ENCODE measurements around the gene PPM1F. TPM values are rescaled to one million over a fixed set of nuclear protein-coding genes. Genes with fewer than 3 reads are reported as not detected.

The PPM1F gene
- total and polyA plus RNA-seq, 10 donors: 13.6 to 103 (median 76.4) TPM

DNA sequence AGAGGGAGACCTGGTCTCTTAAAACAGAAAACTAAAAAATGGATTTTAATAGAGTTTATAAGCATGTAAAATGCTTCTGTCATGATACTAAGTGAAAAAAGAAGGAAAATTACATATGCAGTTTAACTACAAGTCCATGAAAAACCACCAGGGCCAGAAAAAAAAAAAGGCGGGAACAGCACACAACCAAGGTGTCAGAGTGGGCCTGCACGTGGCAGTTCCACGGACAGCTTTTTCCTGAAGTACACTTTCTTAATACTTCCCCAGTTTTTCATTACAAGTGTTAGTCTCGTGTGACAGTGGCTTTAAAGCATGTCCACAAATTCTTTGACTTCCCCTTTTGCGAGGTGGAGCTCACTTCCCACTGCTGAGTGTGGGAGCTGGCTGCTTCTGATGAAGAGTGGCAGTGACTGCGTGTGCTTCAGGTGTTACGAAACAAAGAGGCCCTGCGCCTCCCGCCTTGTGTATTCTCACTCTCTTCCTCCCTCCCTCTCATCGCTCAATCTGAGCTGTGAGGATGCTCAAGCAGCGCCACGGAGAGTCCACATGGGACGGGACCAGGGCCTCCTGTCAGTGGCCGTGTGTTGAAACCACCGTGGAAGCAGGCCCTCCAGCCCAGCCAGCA is 16.4 kb downstream of the PPM1F start:
- intact Hi-C loops (cut with DNase I; ENCODE audit: low total_unique reads): loop anchor here (5.0 kb wide), 1 partner anchor 224 kb away; no protein-coding TSS in a partner anchor
- Histone ChIP-seq H3K4me3 (peak overlapping the region in 1 of 8 donors; percentile 72), H3K27ac (peak overlapping the region; percentile 80 to 95 (median 90)), H3K36me3 (peaks cover 0 to 73% (median 31%) of the 10 kb centered on the region in 6 donors), H3K9me3 (no peaks in the 10 kb centered on the region), H3K4me1 (peaks cover 45 to 80% (median 64%) of the 10 kb centered on the region in 6 donors), H3K27me3 (replicated peaks in 1 of 7) (no peaks in the 10 kb centered on the region)
- no peak for TF ChIP-seq POLR2A (IDR thresholded peaks at IDR 0.05)
- TF ChIP-seq, protein P1, sequence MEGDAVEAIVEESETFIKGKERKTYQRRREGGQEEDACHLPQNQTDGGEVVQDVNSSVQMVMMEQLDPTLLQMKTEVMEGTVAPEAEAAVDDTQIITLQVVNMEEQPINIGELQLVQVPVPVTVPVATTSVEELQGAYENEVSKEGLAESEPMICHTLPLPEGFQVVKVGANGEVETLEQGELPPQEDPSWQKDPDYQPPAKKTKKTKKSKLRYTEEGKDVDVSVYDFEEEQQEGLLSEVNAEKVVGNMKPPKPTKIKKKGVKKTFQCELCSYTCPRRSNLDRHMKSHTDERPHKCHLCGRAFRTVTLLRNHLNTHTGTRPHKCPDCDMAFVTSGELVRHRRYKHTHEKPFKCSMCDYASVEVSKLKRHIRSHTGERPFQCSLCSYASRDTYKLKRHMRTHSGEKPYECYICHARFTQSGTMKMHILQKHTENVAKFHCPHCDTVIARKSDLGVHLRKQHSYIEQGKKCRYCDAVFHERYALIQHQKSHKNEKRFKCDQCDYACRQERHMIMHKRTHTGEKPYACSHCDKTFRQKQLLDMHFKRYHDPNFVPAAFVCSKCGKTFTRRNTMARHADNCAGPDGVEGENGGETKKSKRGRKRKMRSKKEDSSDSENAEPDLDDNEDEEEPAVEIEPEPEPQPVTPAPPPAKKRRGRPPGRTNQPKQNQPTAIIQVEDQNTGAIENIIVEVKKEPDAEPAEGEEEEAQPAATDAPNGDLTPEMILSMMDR (IDR thresholded peaks at IDR 0.05 in 8 of 11, conservative IDR thresholded peaks at IDR 0.05 in 3 of 11): peak in 2 of 11 experiments; percentile 9 to 14
- TF ChIP-seq POLR2AphosphoS5 (IDR thresholded peaks at IDR 0.05): peak in 1 of 3 donors; percentile 66
- peak; percentile 89 for DNase-seq
- 37 to 50% (median 44%) methylated on average over 15 of the region's 15 CpGs for WGBS, 5 donors

DNA sequence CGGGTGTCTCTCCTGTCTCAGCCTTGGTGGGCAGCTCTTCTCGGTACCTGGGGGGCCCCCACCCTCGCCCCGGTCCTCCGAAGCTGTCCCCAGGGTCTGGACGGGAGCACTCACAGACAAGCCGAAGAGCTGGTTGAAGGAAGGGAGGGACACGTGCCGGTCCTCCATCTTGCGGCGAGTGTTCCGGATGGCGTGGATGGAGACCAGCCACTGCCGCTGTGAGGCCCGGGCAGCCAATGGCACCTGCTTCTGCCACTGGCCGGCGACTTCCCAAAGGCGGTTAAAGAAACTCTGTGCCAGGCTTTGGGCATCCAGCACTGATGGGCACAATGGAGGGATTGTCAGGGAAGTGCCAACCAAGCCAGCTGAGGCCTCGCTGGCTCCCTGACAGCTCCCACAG is 18.7 kb downstream of the PPM1F start:
- WGBS, 5 donors: 96 to 99% (median 96%) methylated on average over 16 to 19 of the region's 19 CpGs
- peak overlapping the region in 3 of 8 donors; percentile 2 to 94 (median 29) for H3K27ac ChIP-seq
- peaks cover 31 to 56% (median 40%) of the 10 kb centered on the region in 6 donors for H3K4me1 ChIP-seq
- peak; percentile 74 for DNase-seq
- TF ChIP-seq POLR2A (IDR thresholded peaks at IDR 0.05): no peak
- TF ChIP-seq, protein P1 (IDR thresholded peaks at IDR 0.05 in 8 of 11, conservative IDR thresholded peaks at IDR 0.05 in 3 of 11): no peak
- TF ChIP-seq POLR2AphosphoS5 (IDR thresholded peaks at IDR 0.05): no peak
- no peak overlapping the region for H3K4me3 ChIP-seq
- intact Hi-C loops (cut with DNase I; ENCODE audit: low total_unique reads): no loop called here
- H3K36me3 ChIP-seq: peaks cover 0 to 73% (median 55%) of the 10 kb centered on the region in 6 donors
- no peaks in the 10 kb centered on the region for H3K9me3 ChIP-seq
- no peaks in the 10 kb centered on the region for H3K27me3 ChIP-seq (replicated peaks in 1 of 7)

DNA sequence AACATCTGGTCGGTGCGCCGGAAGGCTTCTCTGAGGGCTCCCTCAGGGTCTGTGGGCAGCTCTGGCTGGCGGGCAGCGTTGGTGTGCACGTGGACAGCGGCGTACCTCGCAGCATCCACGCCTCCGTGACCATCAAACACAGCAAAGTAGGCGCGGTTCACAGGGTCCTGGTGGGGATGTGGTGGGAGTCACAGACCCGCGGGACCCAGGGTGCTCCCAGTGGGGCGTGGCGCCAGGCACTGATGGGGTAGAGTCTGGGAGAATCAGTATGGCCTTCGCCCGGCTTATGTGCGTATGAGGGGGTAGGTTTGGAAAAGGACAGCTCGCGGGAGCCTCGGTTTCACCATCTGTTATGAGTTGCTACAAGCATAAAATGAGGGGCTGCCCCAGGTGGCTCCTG is 19.2 kb downstream of the PPM1F start:
- 93 to 96% (median 95%) methylated on average over 23 of the region's 23 CpGs for WGBS, 5 donors
- Histone ChIP-seq H3K4me3 (no peak overlapping the region), H3K9me3 (no peaks in the 10 kb centered on the region), H3K27me3 (replicated peaks in 1 of 7) (no peaks in the 10 kb centered on the region), H3K36me3 (peaks cover 0 to 76% (median 58%) of the 10 kb centered on the region in 6 donors), H3K27ac (peak overlapping the region in 1 of 8 donors; percentile 94), H3K4me1 (peaks cover 26 to 53% (median 36%) of the 10 kb centered on the region in 6 donors)
- intact Hi-C loops (cut with DNase I; ENCODE audit: low total_unique reads): no loop called here
- peak; percentile 69 for DNase-seq
- TF ChIP-seq, protein P1 (IDR thresholded peaks at IDR 0.05 in 8 of 11, conservative IDR thresholded peaks at IDR 0.05 in 3 of 11): no peak
- peak in 1 of 3 donors; percentile 32 for TF ChIP-seq POLR2AphosphoS5 (IDR thresholded peaks at IDR 0.05)

DNA sequence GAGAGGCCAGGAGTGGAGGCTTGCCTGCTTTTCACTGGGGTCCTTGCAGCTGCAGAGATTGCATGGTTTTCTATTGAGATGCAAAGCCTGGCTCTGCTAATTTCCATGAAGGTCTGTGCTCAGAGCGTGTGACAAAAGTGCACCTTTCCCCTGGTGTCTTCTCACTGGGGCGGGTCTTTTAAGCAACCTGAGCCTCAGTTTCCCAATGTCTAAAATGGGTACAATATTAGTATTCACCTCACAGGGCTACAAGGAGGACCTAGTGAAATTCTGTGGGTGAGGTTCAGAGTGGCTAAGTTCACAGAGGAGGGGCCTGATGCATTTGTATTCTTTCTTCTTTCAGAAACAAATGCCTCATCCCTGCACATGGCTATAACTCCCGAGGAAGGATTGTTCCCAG is 20.3 kb downstream of the PPM1F start:
- Histone ChIP-seq H3K4me1 (peaks cover 18 to 51% (median 32%) of the 10 kb centered on the region in 6 donors), H3K36me3 (peaks cover 0 to 86% (median 61%) of the 10 kb centered on the region in 6 donors), H3K9me3 (no peaks in the 10 kb centered on the region), H3K27ac (no peak overlapping the region), H3K27me3 (replicated peaks in 1 of 7) (no peaks in the 10 kb centered on the region), H3K4me3 (no peak overlapping the region)
- 90 to 100% (median 94%) methylated on average over 2 to 3 of the region's 3 CpGs for WGBS, 5 donors
- TF ChIP-seq POLR2A (IDR thresholded peaks at IDR 0.05) (no peak), POLR2AphosphoS5 (IDR thresholded peaks at IDR 0.05) (no peak)
- TF ChIP-seq, protein P1 (IDR thresholded peaks at IDR 0.05 in 8 of 11, conservative IDR thresholded peaks at IDR 0.05 in 3 of 11): no peak
- intact Hi-C loops (cut with DNase I; ENCODE audit: low total_unique reads): no loop called here
- no peak for DNase-seq
